Activated CD4-positive, alpha-beta T cell treated with anti-CD3 and anti-CD28 coated beads for 36 hours (primary cell): ENCODE results near the gene ZBTB11. TPM values are rescaled to one million over a fixed set of nuclear protein-coding genes. Genes with fewer than 3 reads are reported as not detected.
"Not testable (repeated sequence)": the region's sequence is repeated elsewhere in the genome, so short reads cannot be mapped to it uniquely, and the experiment has no call there.

Source experiments
- ATAC-seq: fragments of 200-7000 bp; cut with Tn5 transposase; one replicate; pipeline ENCODE4 v1.10.0; 2021; ENCODE audit warnings: mild to moderate bottlenecking, moderate library complexity
- CTCF ChIA-PET: fragments of 350-600 bp; sonication (Branson Sonifier 250); formaldehyde crosslinking; loops from one replicate; lab custom pipeline; 2021; ENCODE audit warnings: antibody characterized with exemption; lab: Charles Lee
- POLR2A ChIA-PET: fragments of 350-600 bp; sonication (Branson Sonifier 250); formaldehyde crosslinking; loops from one replicate; lab custom pipeline; 2021; ENCODE audit warnings: antibody characterized with exemption, inconsistent platforms; lab: Charles Lee
- DNase-seq: peaks from one replicate; pipeline ENCODE4 v3.0.0-alpha.2; 2020
- H3K27ac Mint-ChIP-seq: one replicate; pipeline ENCODE4 v1.8.0; 2021; ENCODE audit warnings: mixed read lengths
- H3K27me3 Mint-ChIP-seq: one replicate; pipeline ENCODE4 v1.8.0; 2021; ENCODE audit warnings: mixed read lengths
- H3K36me3 Mint-ChIP-seq: one replicate; pipeline ENCODE4 v1.8.0; 2021; ENCODE audit warnings: low read depth, mixed read lengths
- H3K4me1 Mint-ChIP-seq: one replicate; pipeline ENCODE4 v1.8.0; 2021; ENCODE audit warnings: mixed read lengths
- H3K4me3 Mint-ChIP-seq: one replicate; pipeline ENCODE4 v1.8.0; 2021; ENCODE audit warnings: mild to moderate bottlenecking, moderate library complexity, mixed read lengths
- H3K9me3 Mint-ChIP-seq: one replicate; pipeline ENCODE4 v1.8.0; 2021; ENCODE audit warnings: low read depth, mixed read lengths
- intact Hi-C, 2 experiments: fragments of 100-400 bp; cut with DNase I in 1 of 2; cut with micrococcal nuclease in 1 of 2; formaldehyde crosslinking; loops; one replicate each; pipeline versions ENCODE4 v1.14.2 to v1.15.1; 2022 to 2024; cut with DNase I, micrococcal nuclease
- total RNA-seq, 2 experiments: library from RNA; stranded (reverse); gene quantifications; one replicate each; pipeline ENCODE4 v1.2.3, GENCODE V29; 2021

Gene ZBTB11
- total RNA-seq, 2 experiments from 2014 or later, result 25.1 to 26.0 TPM

- intact Hi-C loops, result loop anchor here (5.0 to 10.0 kb wide), 3 partner anchors 253 to 901 kb away; no protein-coding TSS in a partner anchor
These were observed 41.6 kb downstream of the ZBTB11 start for GRCh38 chr3:101635345-101635744.

GRCh38 chr3:101634591-101635196 lies 42.2 kb downstream of the ZBTB11 start:
- intact Hi-C loops, result loop anchor here (5.0 to 10.0 kb wide), 3 partner anchors 252 to 900 kb away; no protein-coding TSS in a partner anchor
- ChIA-PET POLR2A (no interaction called here), CTCF (interaction anchor here (1.0 to 1.6 kb wide), 5 partner anchors 13 to 563 kb away, joined by 3 to 5 read pairs (median 3); no protein-coding TSS in a partner anchor)
- H3K36me3 Mint-ChIP-seq, result no peaks in the 10 kb centered on the region
- no peak overlapping the region for H3K27ac Mint-ChIP-seq
- DNase-seq (no peak), ATAC-seq (no peak)
- H3K4me1 Mint-ChIP-seq, result no peaks in the 10 kb centered on the region
- H3K4me3 Mint-ChIP-seq, result no peak overlapping the region
- no peaks in the 10 kb centered on the region for H3K9me3 Mint-ChIP-seq
- no peaks in the 10 kb centered on the region for H3K27me3 Mint-ChIP-seq

More at GRCh38 chr3:101635345-101635744, 41.6 kb downstream of the ZBTB11 start:
- CTCF ChIA-PET, result interaction anchor here (0.5 to 1.6 kb wide), 9 partner anchors 13 to 815 kb away, joined by 3 to 5 read pairs (median 3); no protein-coding TSS in a partner anchor
- Mint-ChIP-seq H3K9me3 (no peaks in the 10 kb centered on the region), H3K27ac (no peak overlapping the region), H3K4me1 (no peaks in the 10 kb centered on the region), H3K27me3 (no peaks in the 10 kb centered on the region), H3K4me3 (no peak overlapping the region), H3K36me3 (no peaks in the 10 kb centered on the region)
- no peak for ATAC-seq
- POLR2A ChIA-PET, result no interaction called here
- DNase-seq, result no peak

- intact Hi-C loops, result loop anchor here in 1 of 2 experiments (10.0 kb wide), 2 partner anchors 408 to 898 kb away; no protein-coding TSS in a partner anchor
- ATAC-seq, result no peak
These were observed 43.7 kb downstream of the ZBTB11 start for GRCh38 chr3:101633186-101633585.

GRCh38 chr3:101632586-101632985 lies 44.3 kb downstream of the ZBTB11 start:
- ChIA-PET POLR2A (no interaction called here), CTCF (no interaction called here)
- H3K27ac Mint-ChIP-seq, result no peak overlapping the region
- intact Hi-C loops, result loop anchor here in 1 of 2 experiments (10.0 kb wide), 2 partner anchors 408 to 898 kb away; no protein-coding TSS in a partner anchor
- no peaks in the 10 kb centered on the region for H3K36me3 Mint-ChIP-seq
- DNase-seq (no peak), ATAC-seq (no peak)
- no peak overlapping the region for H3K4me3 Mint-ChIP-seq
- H3K4me1 Mint-ChIP-seq, result no peaks in the 10 kb centered on the region
- H3K27me3 Mint-ChIP-seq, result no peaks in the 10 kb centered on the region
- no peaks in the 10 kb centered on the region for H3K9me3 Mint-ChIP-seq

More at GRCh38 chr3:101633186-101633585, 43.7 kb downstream of the ZBTB11 start:
- ChIA-PET CTCF (no interaction called here), POLR2A (no interaction called here)
- no peak overlapping the region for H3K4me3 Mint-ChIP-seq
- H3K4me1 Mint-ChIP-seq, result no peaks in the 10 kb centered on the region
- H3K36me3 Mint-ChIP-seq, result no peaks in the 10 kb centered on the region
- no peak overlapping the region for H3K27ac Mint-ChIP-seq
- H3K9me3 Mint-ChIP-seq, result no peaks in the 10 kb centered on the region
- H3K27me3 Mint-ChIP-seq, result no peaks in the 10 kb centered on the region
- DNase-seq, result no peak

GRCh38 chr3:101631959-101632358 lies 45.0 kb downstream of the ZBTB11 start:
- POLR2A ChIA-PET, H3K4me1 Mint-ChIP-seq, H3K27ac Mint-ChIP-seq, ATAC-seq, DNase-seq, H3K9me3 Mint-ChIP-seq, H3K4me3 Mint-ChIP-seq, H3K36me3 Mint-ChIP-seq, H3K27me3 Mint-ChIP-seq: not testable (repeated sequence)
- CTCF ChIA-PET, result interaction anchor here (0.6 to 1.2 kb wide), 4 partner anchors 12 to 904 kb away, joined by 3 read pairs; no protein-coding TSS in a partner anchor
- intact Hi-C loops, result loop anchor here in 1 of 2 experiments (10.0 kb wide), 2 partner anchors 407 to 897 kb away; no protein-coding TSS in a partner anchor

- ATAC-seq (no peak), DNase-seq (no peak)
- intact Hi-C loops, result loop anchor here in 1 of 2 experiments (10.0 kb wide), 2 partner anchors 406 to 896 kb away; no protein-coding TSS in a partner anchor
- ChIA-PET POLR2A (no interaction called here), CTCF (interaction anchor here (0.6 to 1.3 kb wide), 5 partner anchors 13 to 57 kb away, joined by 3 to 5 read pairs (median 3); partner anchors contain the start of gene PCNP)
- no peaks in the 10 kb centered on the region for H3K4me1 Mint-ChIP-seq
- no peaks in the 10 kb centered on the region for H3K36me3 Mint-ChIP-seq
- no peak overlapping the region for H3K27ac Mint-ChIP-seq
- H3K4me3 Mint-ChIP-seq, result no peak overlapping the region
- no peaks in the 10 kb centered on the region for H3K9me3 Mint-ChIP-seq
- no peaks in the 10 kb centered on the region for H3K27me3 Mint-ChIP-seq
These were observed 45.7 kb downstream of the ZBTB11 start for GRCh38 chr3:101631098-101631796.

GRCh38 chr3:101629219-101629618 lies 47.7 kb downstream of the ZBTB11 start:
- DNase-seq (no peak), ATAC-seq (no peak)
- ChIA-PET CTCF (no interaction called here), POLR2A (no interaction called here)
- H3K27ac Mint-ChIP-seq, result no peak overlapping the region
- no peaks in the 10 kb centered on the region for H3K27me3 Mint-ChIP-seq
- H3K4me3 Mint-ChIP-seq, result no peak overlapping the region
- intact Hi-C loops, result no loop called here
- H3K4me1 Mint-ChIP-seq, result no peaks in the 10 kb centered on the region
- H3K36me3 Mint-ChIP-seq, result no peaks in the 10 kb centered on the region
- H3K9me3 Mint-ChIP-seq, result peaks cover 6% of the 10 kb centered on the region

GRCh38 chr3:101625879-101626278 lies 51.1 kb downstream of the ZBTB11 start:
- Mint-ChIP-seq H3K4me3 (no peak overlapping the region), H3K36me3 (no peaks in the 10 kb centered on the region), H3K27me3 (no peaks in the 10 kb centered on the region), H3K27ac (no peak overlapping the region), H3K4me1 (no peaks in the 10 kb centered on the region), H3K9me3 (peaks cover 6% of the 10 kb centered on the region)
- DNase-seq (no peak), ATAC-seq (no peak)
- ChIA-PET CTCF (no interaction called here), POLR2A (no interaction called here)
- intact Hi-C loops, result no loop called here

GRCh38 chr3:101624857-101625256 lies 52.1 kb downstream of the ZBTB11 start:
- ATAC-seq (no peak), DNase-seq (no peak)
- ChIA-PET POLR2A (no interaction called here), CTCF (no interaction called here)
- H3K27me3 Mint-ChIP-seq, result no peaks in the 10 kb centered on the region
- no peak overlapping the region for H3K27ac Mint-ChIP-seq
- intact Hi-C loops, result no loop called here
- no peaks in the 10 kb centered on the region for H3K4me1 Mint-ChIP-seq
- peaks cover 6% of the 10 kb centered on the region for H3K9me3 Mint-ChIP-seq
- no peak overlapping the region for H3K4me3 Mint-ChIP-seq
- H3K36me3 Mint-ChIP-seq, result no peaks in the 10 kb centered on the region

GRCh38 chr3:101623656-101624055 lies 53.3 kb downstream of the ZBTB11 start:
- ATAC-seq (no peak), DNase-seq (no peak)
- H3K4me3 Mint-ChIP-seq, result no peak overlapping the region
- CTCF ChIA-PET, result interaction anchor here (0.7 kb wide), 1 partner anchor 15 kb away, joined by 4 read pairs; no protein-coding TSS in a partner anchor
- peaks cover 6% of the 10 kb centered on the region for H3K9me3 Mint-ChIP-seq
- no peak overlapping the region for H3K27ac Mint-ChIP-seq
- intact Hi-C loops, result no loop called here
- POLR2A ChIA-PET, result no interaction called here
- H3K4me1 Mint-ChIP-seq, result no peaks in the 10 kb centered on the region
- no peaks in the 10 kb centered on the region for H3K27me3 Mint-ChIP-seq
- H3K36me3 Mint-ChIP-seq, result no peaks in the 10 kb centered on the region

GRCh38 chr3:101619734-101620133 lies 57.2 kb downstream of the ZBTB11 start:
- ChIA-PET CTCF (interaction anchor here (0.7 kb wide), 1 partner anchor 375 kb away, joined by 3 read pairs; no protein-coding TSS in a partner anchor), POLR2A (no interaction called here)
- Mint-ChIP-seq H3K4me3 (no peak overlapping the region), H3K27ac (no peak overlapping the region), H3K27me3 (no peaks in the 10 kb centered on the region), H3K36me3 (no peaks in the 10 kb centered on the region), H3K4me1 (no peaks in the 10 kb centered on the region), H3K9me3 (peaks cover under 1% of the 10 kb centered on the region)
- intact Hi-C loops, result no loop called here
- ATAC-seq (no peak), DNase-seq (no peak)
